Gastrocnemius medialis (tissue), 4 donors: ENCODE data around the gene SMCHD1.

Experiments
- CTCF ChIP-seq, 5 experiments: fragments of 450-650 bp in 3 of 5; fragments of 200-600 bp in 2 of 5; sonication (generic) in 2 of 5; IDR thresholded peaks in 4 of 5; conservative IDR thresholded peaks in 1 of 5; 1 replicate in 4 of 5; 2 replicates in 1 of 5; pipeline ENCODE4 v1.5.1; 2016 to 2019; ENCODE audit warnings: antibody characterized with exemption in 5 of 5, mild to moderate bottlenecking in 3 of 5, moderate library complexity in 3 of 5
- POLR2A ChIP-seq, 2 donors: fragments of 450-650 bp; IDR thresholded peaks; one replicate each; pipeline ENCODE4 v1.6.1; 2017; ENCODE audit warnings: antibody characterized with exemption in 2 of 2, mild to moderate bottlenecking in 2 of 2, moderate library complexity in 2 of 2

DNA sequence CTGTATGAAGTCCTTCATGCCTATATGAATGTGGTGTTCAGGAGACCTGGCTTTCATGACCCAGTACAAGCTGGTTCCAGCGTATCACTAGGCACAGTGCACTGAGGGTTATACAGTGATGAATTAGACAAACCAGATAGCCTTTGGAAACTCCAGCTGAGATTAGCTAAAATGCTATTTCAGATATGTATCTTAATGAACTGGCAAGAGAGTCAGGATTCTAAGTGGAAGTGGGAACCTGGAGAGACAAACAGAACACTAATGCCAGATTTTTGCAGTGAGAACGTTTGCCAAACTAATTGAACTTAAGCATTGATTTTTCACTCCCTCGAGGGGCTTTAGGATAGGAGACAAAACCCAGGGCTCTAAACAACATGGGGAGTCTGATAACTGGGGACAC lies 125.2 kb downstream of the SMCHD1 start:
- no peak for TF ChIP-seq CTCF (IDR thresholded peaks at IDR 0.05 in 4 of 5, conservative IDR thresholded peaks at IDR 0.05 in 1 of 5)
- TF ChIP-seq POLR2A (IDR thresholded peaks at IDR 0.05): no peak
